ENCODE results near the gene NKX2-1. TPM values are rescaled to one million over a fixed set of nuclear protein-coding genes. Genes with fewer than 3 reads are reported as not detected.
"Not testable (repeated sequence)": the region's sequence is repeated elsewhere in the genome, so short reads cannot be mapped to it uniquely, and the experiment has no call there.

The NKX2-1 gene
- total and polyA plus RNA-seq, 2 donors from 2014 or later, result not detected

DNA sequence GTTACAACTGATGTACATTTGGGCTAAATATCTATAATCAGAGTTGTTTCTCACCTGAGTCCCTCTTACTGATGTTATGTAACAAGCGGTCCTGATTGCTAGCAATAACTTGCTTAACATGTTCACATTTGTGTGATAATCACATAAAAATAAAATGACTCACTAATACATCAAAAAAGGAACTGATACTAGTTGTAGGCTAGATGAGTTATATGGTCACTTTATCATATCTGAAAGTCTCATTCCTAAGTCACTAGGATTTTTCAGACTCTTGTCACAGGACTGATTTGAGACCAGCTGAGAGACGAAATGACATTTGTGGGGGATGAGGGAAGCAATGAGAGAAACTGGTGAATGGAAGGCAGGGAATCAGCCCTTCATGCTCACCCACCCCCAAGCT is 34.3 kb downstream of the NKX2-1 start:
- Histone ChIP-seq H3K4me1 (ENCODE audit: control insufficient read depth in 2 of 3, insufficient read depth in 2 of 3, low read depth in 1 of 3, low read length in 3 of 3) (no peaks in the 10 kb centered on the region), H3K27ac (ENCODE audit: low read depth in 2 of 2, low read length in 2 of 2) (no peak overlapping the region), H3K36me3 (ENCODE audit: control insufficient read depth in 2 of 3, insufficient read depth in 3 of 3, low read length in 3 of 3) (no peaks in the 10 kb centered on the region), H3K9ac (ENCODE audit: low read length in 3 of 3) (no peak overlapping the region), H3K27me3 (ENCODE audit: control insufficient read depth, insufficient read depth, low read length) (peaks cover 9% of the 10 kb centered on the region), H3K4me3 (ENCODE audit: low read length in 3 of 3) (no peak overlapping the region), H3K9me3 (ENCODE audit: control insufficient read depth in 2 of 3, insufficient read depth in 1 of 3, low read length in 3 of 3) (no peaks in the 10 kb centered on the region)
- FAIRE-seq (no peak), DNase-seq (no peak)
- TF ChIP-seq, protein P1, sequence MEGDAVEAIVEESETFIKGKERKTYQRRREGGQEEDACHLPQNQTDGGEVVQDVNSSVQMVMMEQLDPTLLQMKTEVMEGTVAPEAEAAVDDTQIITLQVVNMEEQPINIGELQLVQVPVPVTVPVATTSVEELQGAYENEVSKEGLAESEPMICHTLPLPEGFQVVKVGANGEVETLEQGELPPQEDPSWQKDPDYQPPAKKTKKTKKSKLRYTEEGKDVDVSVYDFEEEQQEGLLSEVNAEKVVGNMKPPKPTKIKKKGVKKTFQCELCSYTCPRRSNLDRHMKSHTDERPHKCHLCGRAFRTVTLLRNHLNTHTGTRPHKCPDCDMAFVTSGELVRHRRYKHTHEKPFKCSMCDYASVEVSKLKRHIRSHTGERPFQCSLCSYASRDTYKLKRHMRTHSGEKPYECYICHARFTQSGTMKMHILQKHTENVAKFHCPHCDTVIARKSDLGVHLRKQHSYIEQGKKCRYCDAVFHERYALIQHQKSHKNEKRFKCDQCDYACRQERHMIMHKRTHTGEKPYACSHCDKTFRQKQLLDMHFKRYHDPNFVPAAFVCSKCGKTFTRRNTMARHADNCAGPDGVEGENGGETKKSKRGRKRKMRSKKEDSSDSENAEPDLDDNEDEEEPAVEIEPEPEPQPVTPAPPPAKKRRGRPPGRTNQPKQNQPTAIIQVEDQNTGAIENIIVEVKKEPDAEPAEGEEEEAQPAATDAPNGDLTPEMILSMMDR (IDR thresholded peaks at IDR 0.05; ENCODE audit: borderline replicate concordance, extremely low read depth, insufficient read depth), result no peak
- intact Hi-C loops (cut with DNase I), result no loop called here

DNA sequence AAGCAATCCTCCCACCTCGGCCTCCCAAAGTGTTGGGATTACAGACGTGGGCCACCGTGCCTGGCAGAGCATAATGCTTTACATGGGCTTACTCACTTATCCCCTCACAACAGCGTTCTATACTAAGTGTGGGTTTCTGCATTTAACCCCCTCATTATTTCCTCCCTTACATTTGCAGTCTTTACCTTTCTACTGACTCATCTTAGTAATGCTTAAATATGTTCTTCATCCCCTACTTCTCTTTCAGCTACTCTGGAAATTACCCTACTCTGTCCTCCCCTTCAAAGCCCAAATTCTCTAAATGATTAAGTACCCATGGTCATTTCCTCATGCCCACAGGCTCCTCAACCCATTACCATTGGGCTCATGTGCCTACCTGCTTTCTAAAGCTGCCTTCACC is 40.7 kb downstream of the NKX2-1 start:
- DNase-seq, result no peak
- Histone ChIP-seq H3K27ac (ENCODE audit: low read depth in 2 of 2, low read length in 2 of 2) (no peak overlapping the region), H3K4me1 (ENCODE audit: control insufficient read depth in 2 of 3, insufficient read depth in 2 of 3, low read depth in 1 of 3, low read length in 3 of 3) (no peaks in the 10 kb centered on the region), H3K9ac (ENCODE audit: low read length in 3 of 3) (no peak overlapping the region), H3K4me3 (ENCODE audit: low read length in 3 of 3) (no peak overlapping the region), H3K36me3 (ENCODE audit: control insufficient read depth in 2 of 3, insufficient read depth in 3 of 3, low read length in 3 of 3) (no peaks in the 10 kb centered on the region), H3K9me3 (ENCODE audit: control insufficient read depth in 2 of 3, insufficient read depth in 1 of 3, low read length in 3 of 3) (no peaks in the 10 kb centered on the region), H3K27me3 (ENCODE audit: control insufficient read depth, insufficient read depth, low read length) (no peaks in the 10 kb centered on the region)
- intact Hi-C loops (cut with DNase I), result no loop called here
- TF ChIP-seq, protein P1 (IDR thresholded peaks at IDR 0.05; ENCODE audit: borderline replicate concordance, extremely low read depth, insufficient read depth), result no peak
- no peak for FAIRE-seq

DNA sequence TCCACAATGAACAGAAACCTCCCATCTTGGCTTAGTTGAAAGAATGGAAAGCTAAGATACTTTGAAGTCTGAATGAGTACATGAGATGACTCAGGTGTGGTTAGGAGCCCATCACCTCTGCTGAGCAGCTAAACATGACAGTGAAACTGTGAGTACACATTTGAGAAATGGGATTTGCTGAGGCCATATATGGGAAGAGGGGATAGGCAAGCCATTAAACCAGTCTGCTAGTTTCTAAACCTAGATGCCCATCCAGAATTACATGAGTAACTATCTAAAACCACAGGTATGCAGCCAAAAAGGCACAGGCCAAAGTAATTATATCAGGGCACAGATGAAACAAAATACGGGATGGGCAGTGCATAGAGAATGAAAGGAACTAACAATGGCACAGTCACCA is 41.2 kb downstream of the NKX2-1 start:
- TF ChIP-seq, protein P1 (IDR thresholded peaks at IDR 0.05; ENCODE audit: borderline replicate concordance, extremely low read depth, insufficient read depth), result no peak
- Histone ChIP-seq H3K4me1 (ENCODE audit: control insufficient read depth in 2 of 3, insufficient read depth in 2 of 3, low read depth in 1 of 3, low read length in 3 of 3) (no peaks in the 10 kb centered on the region), H3K27me3 (ENCODE audit: control insufficient read depth, insufficient read depth, low read length) (no peaks in the 10 kb centered on the region), H3K36me3 (ENCODE audit: control insufficient read depth in 2 of 3, insufficient read depth in 3 of 3, low read length in 3 of 3) (no peaks in the 10 kb centered on the region), H3K27ac (ENCODE audit: low read depth in 2 of 2, low read length in 2 of 2) (no peak overlapping the region), H3K4me3 (ENCODE audit: low read length in 3 of 3) (no peak overlapping the region), H3K9me3 (ENCODE audit: control insufficient read depth in 2 of 3, insufficient read depth in 1 of 3, low read length in 3 of 3) (no peaks in the 10 kb centered on the region), H3K9ac (ENCODE audit: low read length in 3 of 3) (no peak overlapping the region)
- DNase-seq (no peak), FAIRE-seq (no peak)
- intact Hi-C loops (cut with DNase I), result no loop called here

DNA sequence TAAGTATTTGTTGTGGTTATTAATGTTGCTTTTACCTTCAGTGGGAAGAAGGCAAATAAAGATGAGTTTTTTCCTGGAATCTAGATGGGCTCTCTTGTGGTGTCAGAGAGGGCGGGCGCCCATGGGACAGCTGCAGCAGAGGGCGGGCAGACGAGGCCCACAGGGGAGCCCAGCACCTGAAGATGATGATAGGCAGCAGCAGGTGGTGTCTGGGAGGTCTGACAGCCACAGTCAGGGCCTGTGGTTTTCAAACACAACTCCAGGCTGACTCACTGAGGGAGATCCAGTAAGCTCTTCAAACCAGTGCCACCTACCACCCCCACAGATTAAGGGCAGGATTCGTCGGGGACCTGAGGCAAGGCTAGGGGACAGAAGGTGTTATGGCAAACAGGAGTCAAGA is 42.8 kb downstream of the NKX2-1 start:
- TF ChIP-seq, protein P1 (IDR thresholded peaks at IDR 0.05; ENCODE audit: borderline replicate concordance, extremely low read depth, insufficient read depth), result no peak
- no peak overlapping the region for H3K4me3 ChIP-seq (ENCODE audit: low read length in 3 of 3)
- no peaks in the 10 kb centered on the region for H3K9me3 ChIP-seq (ENCODE audit: control insufficient read depth in 2 of 3, insufficient read depth in 1 of 3, low read length in 3 of 3)
- H3K27ac ChIP-seq (ENCODE audit: low read depth in 2 of 2, low read length in 2 of 2), result no peak overlapping the region
- H3K9ac ChIP-seq (ENCODE audit: low read length in 3 of 3), result no peak overlapping the region
- no peaks in the 10 kb centered on the region for H3K27me3 ChIP-seq (ENCODE audit: control insufficient read depth, insufficient read depth, low read length)
- DNase-seq (no peak), FAIRE-seq (no peak)
- no peaks in the 10 kb centered on the region for H3K4me1 ChIP-seq (ENCODE audit: control insufficient read depth in 2 of 3, insufficient read depth in 2 of 3, low read depth in 1 of 3, low read length in 3 of 3)
- H3K36me3 ChIP-seq (ENCODE audit: control insufficient read depth in 2 of 3, insufficient read depth in 3 of 3, low read length in 3 of 3), result no peaks in the 10 kb centered on the region
- intact Hi-C loops (cut with DNase I), result no loop called here

DNA sequence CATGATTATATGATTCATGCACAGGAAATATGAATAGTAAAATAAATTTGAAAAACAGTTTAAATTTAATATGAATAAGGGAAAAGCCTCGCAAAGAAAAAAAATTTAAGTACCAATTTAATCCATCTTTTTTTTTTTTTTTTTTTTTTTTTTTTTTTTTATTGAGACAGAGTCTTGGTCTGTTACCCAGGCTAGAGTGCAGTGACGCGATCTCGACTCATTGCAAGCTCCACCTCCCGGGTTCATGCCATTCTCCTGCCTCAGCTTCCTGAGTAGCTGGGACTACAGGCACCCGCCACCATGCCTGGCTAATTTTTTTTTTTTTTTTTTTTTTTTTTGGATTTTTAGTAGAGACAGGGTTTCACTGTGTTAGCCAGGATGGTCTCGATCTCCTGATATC is 44.0 kb downstream of the NKX2-1 start:
- H3K4me1 ChIP-seq (ENCODE audit: control insufficient read depth in 2 of 3, insufficient read depth in 2 of 3, low read depth in 1 of 3, low read length in 3 of 3); intact Hi-C loops (cut with DNase I); H3K9ac ChIP-seq (ENCODE audit: low read length in 3 of 3); H3K4me3 ChIP-seq (ENCODE audit: low read length in 3 of 3); FAIRE-seq; H3K27ac ChIP-seq (ENCODE audit: low read depth in 2 of 2, low read length in 2 of 2); H3K27me3 ChIP-seq (ENCODE audit: control insufficient read depth, insufficient read depth, low read length); H3K9me3 ChIP-seq (ENCODE audit: control insufficient read depth in 2 of 3, insufficient read depth in 1 of 3, low read length in 3 of 3); DNase-seq; H3K36me3 ChIP-seq (ENCODE audit: control insufficient read depth in 2 of 3, insufficient read depth in 3 of 3, low read length in 3 of 3): not testable (repeated sequence)

Data from kidney (tissue), 14 donors.